Caki2 (cell line): ENCODE results near the gene ANKRD2. TPM values are rescaled to one million over a fixed set of nuclear protein-coding genes. Genes with fewer than 3 reads are reported as not detected.
"Not testable (repeated sequence)": the region's sequence is repeated elsewhere in the genome, so short reads cannot be mapped to it uniquely, and the experiment has no call there.

Experiments used
- DNase-seq: peaks from one replicate; pipeline ENCODE4 v3.0.0-alpha.2; 2015; ENCODE audit warnings: low read depth
- in situ Hi-C: cut with HindIII; loops from 2 replicates; pipeline ENCODE4 v1.10.0; 2016; ENCODE audit warnings: low sequenced_read_pairs, low pct_unique_long_range_greater_than_20kb, mixed read lengths
- total RNA-seq: library from RNA; depleted of rRNA; stranded (reverse); fragments of >200 nt; shearing (Covaris generic); gene quantifications from 2 replicates; pipeline ENCODE4 v1.2.3, GENCODE V29; 2014; ENCODE audit warnings: low replicate concordance; rRNA removed

The ANKRD2 gene
- total RNA-seq = 15.6 and 19.4 TPM in 2 replicates

GRCh38 chr10:97572214-97572989 is at the start of gene ANKRD2:
ANKRD2 (plus strand) TSS chr10:97572779; CDS start chr10:97572789, 10 bp downstream.
- peak; percentile 71 for DNase-seq

GRCh38 chr10:97522937-97523336 is 49.6 kb upstream of the ANKRD2 start:
- in situ Hi-C loops = no loop called here
- DNase-seq = no peak

More at GRCh38 chr10:97572214-97572989, at the start of gene ANKRD2:
- in situ Hi-C loops = no loop called here

GRCh38 chr10:97525086-97525485 is 47.5 kb upstream of the ANKRD2 start:
- in situ Hi-C loops = no loop called here
- DNase-seq = no peak

GRCh38 chr10:97525683-97526110 is 46.9 kb upstream of the ANKRD2 start:
- in situ Hi-C loops = no loop called here

GRCh38 chr10:97528876-97529275 is 43.7 kb upstream of the ANKRD2 start:
- in situ Hi-C loops, DNase-seq: not testable (repeated sequence)

More at GRCh38 chr10:97525683-97526110, 46.9 kb upstream of the ANKRD2 start:
- DNase-seq = no peak

GRCh38 chr10:97529685-97530465 is 42.7 kb upstream of the ANKRD2 start:
- in situ Hi-C loops = no loop called here
- no peak for DNase-seq

- DNase-seq = no peak
- in situ Hi-C loops = no loop called here
Observed at GRCh38 chr10:97531401-97531986, 41.1 kb upstream of the ANKRD2 start.

- DNase-seq = peak; percentile 26
- in situ Hi-C loops = no loop called here
Observed at GRCh38 chr10:97532935-97533671, 39.5 kb upstream of the ANKRD2 start.

- DNase-seq = no peak
- in situ Hi-C loops = no loop called here
Observed at GRCh38 chr10:97533888-97534287, 38.7 kb upstream of the ANKRD2 start.

- in situ Hi-C loops = no loop called here
- no peak for DNase-seq
Observed at GRCh38 chr10:97534746-97535367, 37.7 kb upstream of the ANKRD2 start.

- no peak for DNase-seq
- in situ Hi-C loops = no loop called here
Observed at GRCh38 chr10:97537186-97537869, 35.3 kb upstream of the ANKRD2 start.

GRCh38 chr10:97538411-97538810 is 34.2 kb upstream of the ANKRD2 start:
- no peak for DNase-seq
- in situ Hi-C loops = no loop called here

- in situ Hi-C loops = no loop called here
- DNase-seq = no peak
Observed at GRCh38 chr10:97538839-97539238, 33.7 kb upstream of the ANKRD2 start.

- no peak for DNase-seq
- in situ Hi-C loops = no loop called here
Observed at GRCh38 chr10:97539523-97540200, 32.9 kb upstream of the ANKRD2 start.

- in situ Hi-C loops = no loop called here
- DNase-seq = peak; percentile 31
Observed at GRCh38 chr10:97540669-97541500, 31.7 kb upstream of the ANKRD2 start.
